Measurements from ENCODE around the gene HOXC6. TPM values are rescaled to one million over a fixed set of nuclear protein-coding genes. Genes with fewer than 3 reads are reported as not detected.

Gene HOXC6
- total and polyA plus RNA-seq, 10 of the 15 experiments (the other 5 are each of a cell fraction or from before 2014, with no cell fraction given) = 0.02 to 0.55 (median 0.45) TPM; not detected in 4

GRCh38 chr12:53994264-53995001 is 33.8 kb upstream of the HOXC6 start:
- Histone ChIP-seq H3K9me3 (replicated peaks; ENCODE audit: control insufficient read depth, insufficient read depth, low read length) (no peaks in the 10 kb centered on the region), H3K36me3 (ENCODE audit: control insufficient read depth in 2 of 2, insufficient read depth in 2 of 2, low read length in 1 of 2) (no peaks in the 10 kb centered on the region), H3K4me2 (ENCODE audit: control insufficient read depth, insufficient read depth) (no peak overlapping the region), H3K27me3 (replicated peaks in 1 of 2; ENCODE audit: control insufficient read depth in 2 of 2, insufficient read depth in 2 of 2, low read length in 1 of 2) (peaks cover 29 to 53% of the 10 kb centered on the region in 2 experiments), H2AFZ (ENCODE audit: control insufficient read depth, low read depth, low read length) (no peak overlapping the region), H3K79me2 (ENCODE audit: control insufficient read depth, insufficient read depth, low read length) (no peaks in the 10 kb centered on the region), H3K27ac (ENCODE audit: control insufficient read depth, insufficient read depth) (no peak overlapping the region), H3K4me1 (ENCODE audit: control insufficient read depth, insufficient read depth, low read length) (peaks cover 11% of the 10 kb centered on the region), H3K9ac (ENCODE audit: control insufficient read depth, insufficient read depth, low read length) (no peak overlapping the region), H4K20me1 (ENCODE audit: control insufficient read depth, insufficient read depth) (no peaks in the 10 kb centered on the region), H3K4me3 (no peak overlapping the region)
- TF ChIP-seq SUZ12 (IDR thresholded peaks at IDR 0.05; ENCODE audit: unreplicated experiment) (peak; percentile 89), ZNF687 (IDR thresholded peaks at IDR 0.05) (no peak)
- ChIA-PET CTCF (interaction anchor here (1.3 to 2.0 kb wide), 3 partner anchors 9 to 200 kb away, joined by 3 to 6 read pairs (median 6); partner anchors contain the start of gene HOXC10), POLR2A (no interaction called here), RAD21 (ENCODE audit: unreplicated experiment) (interaction anchor here (0.8 kb wide), 1 partner anchor 197 kb away, joined by 4 read pairs; no protein-coding TSS in a partner anchor), SMC1A (ENCODE audit: uncharacterized antibody, unreplicated experiment) (no interaction called here)
- ATAC-seq = no peak
- BruUV-seq (replicated peaks) = no TSS peak
- in situ Hi-C loops (cut with MboI) (no loop called here), intact Hi-C loops (cut with micrococcal nuclease; ENCODE audit: unreplicated experiment) (no loop called here)
- DNase-seq (ENCODE audit: low read depth, low spot score) = no peak
- WGBS (ENCODE audit: insufficient coverage, insufficient replicate concordance, low lambda C conversion rate, missing lambda C conversion rate) = 19% methylated on average over 43 of the region's 60 CpGs
- no peak for FAIRE-seq

Measured in GM12878 (cell line).